ENCODE measurements around the gene PTPN3. TPM values are rescaled to one million over a fixed set of nuclear protein-coding genes. Genes with fewer than 3 reads are reported as not detected.

Gene PTPN3
- total RNA-seq, 1 experiment from 2014 or later = 25.0 TPM

DNA sequence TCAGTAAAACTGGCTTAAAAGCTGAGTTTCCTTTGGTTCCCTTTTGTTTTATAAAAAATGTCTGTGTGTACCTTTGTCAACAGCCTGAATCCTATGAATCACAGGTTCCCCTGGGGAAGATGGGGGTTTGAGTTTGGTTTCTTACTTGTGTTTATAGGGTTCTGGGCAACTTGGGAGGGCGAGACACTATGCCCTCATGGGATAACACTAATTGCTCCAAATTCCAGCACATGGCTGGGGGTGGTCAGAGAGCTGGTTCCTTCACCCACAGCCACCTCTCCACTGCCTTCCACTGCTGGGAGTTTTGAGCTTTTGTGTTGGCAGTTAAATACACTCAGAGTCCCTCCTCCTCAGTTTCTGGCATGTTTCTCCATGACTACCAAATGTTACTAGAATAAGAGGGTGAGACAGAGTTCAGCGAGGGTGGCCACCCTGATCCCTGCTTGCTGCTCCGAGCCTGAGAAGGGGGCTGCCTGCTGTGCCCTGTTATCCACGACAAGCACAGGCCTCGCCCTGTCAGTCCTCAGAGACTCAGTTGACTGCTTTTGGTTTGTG lies 94.3 kb downstream of the PTPN3 start:
- DNase-seq = no peak

DNA sequence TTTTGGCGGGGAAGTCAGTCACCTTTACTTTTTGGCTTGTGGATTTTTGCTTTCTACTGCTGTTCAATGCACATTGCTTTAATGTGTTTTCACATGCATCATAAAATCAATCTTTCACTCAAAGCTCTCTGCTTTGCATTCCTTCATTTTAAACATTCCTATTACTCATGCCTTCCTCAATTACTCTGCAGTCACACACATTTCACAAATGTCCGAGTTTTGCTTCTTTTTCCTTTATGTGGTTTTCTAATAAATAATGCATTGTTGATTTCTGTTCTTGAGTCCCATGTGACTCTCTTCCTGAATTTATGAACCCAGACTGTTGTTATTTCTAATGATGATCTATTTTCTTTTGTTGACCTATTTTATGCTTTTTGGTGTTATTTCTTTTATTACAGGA lies 95.0 kb downstream of the PTPN3 start:
- no peaks in the 10 kb centered on the region for H3K27me3 Mint-ChIP-seq (ENCODE audit: unreplicated experiment)
- DNase-seq = no peak
- no TSS peak for BruUV-seq (replicated peaks)
- H3K27ac Mint-ChIP-seq (ENCODE audit: unreplicated experiment) = no peak overlapping the region
- no peak overlapping the region for H3K4me3 Mint-ChIP-seq (ENCODE audit: low read depth, unreplicated experiment)
- no peaks in the 10 kb centered on the region for H3K9me3 Mint-ChIP-seq (ENCODE audit: low read depth, unreplicated experiment)
- no peaks in the 10 kb centered on the region for H3K4me1 Mint-ChIP-seq (ENCODE audit: low read depth, unreplicated experiment)
- peaks cover 49% of the 10 kb centered on the region for H3K36me3 Mint-ChIP-seq (ENCODE audit: insufficient read depth, unreplicated experiment)
- intact Hi-C loops (cut with micrococcal nuclease; ENCODE audit: unreplicated experiment) = loop anchor here (2.0 to 10.0 kb wide), 2 partner anchors 78 to 158 kb away; partner anchors contain the start of gene EPB41L4B
- TF ChIP-seq, protein P1, sequence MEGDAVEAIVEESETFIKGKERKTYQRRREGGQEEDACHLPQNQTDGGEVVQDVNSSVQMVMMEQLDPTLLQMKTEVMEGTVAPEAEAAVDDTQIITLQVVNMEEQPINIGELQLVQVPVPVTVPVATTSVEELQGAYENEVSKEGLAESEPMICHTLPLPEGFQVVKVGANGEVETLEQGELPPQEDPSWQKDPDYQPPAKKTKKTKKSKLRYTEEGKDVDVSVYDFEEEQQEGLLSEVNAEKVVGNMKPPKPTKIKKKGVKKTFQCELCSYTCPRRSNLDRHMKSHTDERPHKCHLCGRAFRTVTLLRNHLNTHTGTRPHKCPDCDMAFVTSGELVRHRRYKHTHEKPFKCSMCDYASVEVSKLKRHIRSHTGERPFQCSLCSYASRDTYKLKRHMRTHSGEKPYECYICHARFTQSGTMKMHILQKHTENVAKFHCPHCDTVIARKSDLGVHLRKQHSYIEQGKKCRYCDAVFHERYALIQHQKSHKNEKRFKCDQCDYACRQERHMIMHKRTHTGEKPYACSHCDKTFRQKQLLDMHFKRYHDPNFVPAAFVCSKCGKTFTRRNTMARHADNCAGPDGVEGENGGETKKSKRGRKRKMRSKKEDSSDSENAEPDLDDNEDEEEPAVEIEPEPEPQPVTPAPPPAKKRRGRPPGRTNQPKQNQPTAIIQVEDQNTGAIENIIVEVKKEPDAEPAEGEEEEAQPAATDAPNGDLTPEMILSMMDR (IDR thresholded peaks at IDR 0.05; ENCODE audit: unreplicated experiment) = no peak
- CTCF ChIA-PET = no interaction called here

More for the DNA sequence above, 94.3 kb downstream of the PTPN3 start:
- TF ChIP-seq, protein P1 (IDR thresholded peaks at IDR 0.05; ENCODE audit: unreplicated experiment) = no peak
- BruUV-seq (replicated peaks) = no TSS peak
- no peaks in the 10 kb centered on the region for H3K9me3 Mint-ChIP-seq (ENCODE audit: low read depth, unreplicated experiment)
- H3K4me3 Mint-ChIP-seq (ENCODE audit: low read depth, unreplicated experiment) = no peak overlapping the region
- CTCF ChIA-PET = no interaction called here
- intact Hi-C loops (cut with micrococcal nuclease; ENCODE audit: unreplicated experiment) = loop anchor here (2.0 to 10.0 kb wide), 2 partner anchors 79 to 159 kb away; partner anchors contain the start of gene EPB41L4B
- H3K4me1 Mint-ChIP-seq (ENCODE audit: low read depth, unreplicated experiment) = no peaks in the 10 kb centered on the region
- peaks cover 55% of the 10 kb centered on the region for H3K36me3 Mint-ChIP-seq (ENCODE audit: insufficient read depth, unreplicated experiment)
- no peaks in the 10 kb centered on the region for H3K27me3 Mint-ChIP-seq (ENCODE audit: unreplicated experiment)
- no peak overlapping the region for H3K27ac Mint-ChIP-seq (ENCODE audit: unreplicated experiment)

DNA sequence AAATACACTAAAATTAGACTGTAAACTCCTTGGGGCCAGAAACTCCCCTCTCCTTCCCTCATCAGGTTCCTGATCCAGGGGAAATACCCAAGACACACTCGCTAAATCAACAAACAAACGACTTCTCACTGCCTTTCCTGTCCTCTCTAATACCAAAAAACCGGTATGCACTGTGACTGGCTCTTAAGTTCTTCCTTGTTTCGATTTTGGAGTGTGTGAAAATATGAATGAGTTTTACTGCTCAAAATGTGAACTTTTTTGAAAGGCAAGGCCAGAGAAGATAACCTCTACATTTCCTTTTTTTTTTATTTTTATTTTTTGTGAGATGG lies 96.2 kb downstream of the PTPN3 start:
- H3K27me3 Mint-ChIP-seq (ENCODE audit: unreplicated experiment) = no peaks in the 10 kb centered on the region

DNA sequence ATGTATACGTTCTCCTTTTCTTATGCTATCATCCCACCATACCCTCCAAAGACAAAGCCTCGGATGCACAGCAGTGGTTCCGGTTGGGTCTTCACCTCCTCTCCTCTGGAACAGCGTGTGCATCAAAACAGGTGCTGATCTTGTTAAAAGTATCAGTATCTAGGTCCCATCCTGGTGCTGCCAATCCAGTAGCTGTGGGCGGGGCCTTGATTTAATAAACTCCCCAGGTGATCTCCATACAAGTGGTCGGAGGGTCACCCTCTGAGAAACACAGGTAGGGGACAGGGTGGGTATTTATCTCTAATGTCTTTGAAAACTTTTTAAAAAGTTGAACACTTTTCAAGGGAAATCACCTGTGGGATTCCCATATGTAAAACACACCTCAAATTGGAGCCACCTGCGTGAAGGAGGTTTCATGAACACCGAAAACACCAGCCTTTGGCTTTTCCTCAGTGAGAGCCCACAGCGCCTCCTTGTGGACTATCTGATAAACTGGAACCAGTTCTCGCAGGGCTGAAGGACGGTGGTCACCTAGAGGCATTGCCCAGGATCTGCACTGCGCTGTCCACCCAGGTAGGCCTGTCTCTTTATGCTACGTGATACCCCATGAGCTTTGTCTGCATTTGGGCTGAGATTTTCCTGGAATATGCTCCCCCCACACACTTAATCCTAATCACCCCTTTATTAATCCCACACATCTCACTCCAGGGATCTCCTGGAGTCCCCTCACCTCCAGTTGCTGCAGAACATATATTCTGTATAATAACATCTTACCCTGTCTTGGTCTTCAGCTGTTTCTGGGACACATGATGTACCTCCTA lies 96.7 kb downstream of the PTPN3 start:
- intact Hi-C loops (cut with micrococcal nuclease; ENCODE audit: unreplicated experiment) = loop anchor here (10.0 kb wide), 1 partner anchor 77 kb away; the partner anchor contains the start of gene EPB41L4B
- BruUV-seq (replicated peaks) = no TSS peak

More for the DNA sequence above, 96.2 kb downstream of the PTPN3 start:
- BruUV-seq (replicated peaks) = no TSS peak
- CTCF ChIA-PET = no interaction called here
- no peak overlapping the region for H3K4me3 Mint-ChIP-seq (ENCODE audit: low read depth, unreplicated experiment)
- intact Hi-C loops (cut with micrococcal nuclease; ENCODE audit: unreplicated experiment) = loop anchor here (2.0 to 10.0 kb wide), 2 partner anchors 77 to 157 kb away; partner anchors contain the start of gene EPB41L4B
- H3K27ac Mint-ChIP-seq (ENCODE audit: unreplicated experiment) = peak overlapping the region; percentile 67
- TF ChIP-seq, protein P1 (IDR thresholded peaks at IDR 0.05; ENCODE audit: unreplicated experiment) = no peak
- H3K4me1 Mint-ChIP-seq (ENCODE audit: low read depth, unreplicated experiment) = no peaks in the 10 kb centered on the region
- H3K36me3 Mint-ChIP-seq (ENCODE audit: insufficient read depth, unreplicated experiment) = peaks cover 47% of the 10 kb centered on the region
- no peaks in the 10 kb centered on the region for H3K9me3 Mint-ChIP-seq (ENCODE audit: low read depth, unreplicated experiment)
- no peak for DNase-seq

More for the DNA sequence above, 96.7 kb downstream of the PTPN3 start:
- DNase-seq = peak; percentile 61
- Mint-ChIP-seq H3K4me1 (ENCODE audit: low read depth, unreplicated experiment) (no peaks in the 10 kb centered on the region), H3K9me3 (ENCODE audit: low read depth, unreplicated experiment) (no peaks in the 10 kb centered on the region), H3K27me3 (ENCODE audit: unreplicated experiment) (no peaks in the 10 kb centered on the region), H3K36me3 (ENCODE audit: insufficient read depth, unreplicated experiment) (peaks cover 47% of the 10 kb centered on the region), H3K4me3 (ENCODE audit: low read depth, unreplicated experiment) (no peak overlapping the region), H3K27ac (ENCODE audit: unreplicated experiment) (peak overlapping the region; percentile 67)
- TF ChIP-seq, protein P1 (IDR thresholded peaks at IDR 0.05; ENCODE audit: unreplicated experiment) = peak; percentile 66
- CTCF ChIA-PET = no interaction called here
